HepG2 (cell line): Measurements from ENCODE around the gene HBA2.
"Not testable (repeated sequence)": the region's sequence is repeated elsewhere in the genome, so short reads cannot be mapped to it uniquely, and the experiment has no call there.

ENCODE experiments used
- BCL3 ChIP-seq: sonication (generic); formaldehyde crosslinking; IDR thresholded peaks from 2 replicates; pipeline ENCODE4 v1.5.1; 2020; ENCODE audit warnings: mild to moderate bottlenecking, missing genetic modification reagents, moderate library complexity
- ESRRA ChIP-seq: sonication (generic); formaldehyde crosslinking; IDR thresholded peaks from 2 replicates; pipeline ENCODE4 v1.5.1; 2020; ENCODE audit warnings: mild to moderate bottlenecking, low read depth, missing genetic modification reagents
- KDM3A ChIP-seq: IDR thresholded peaks from 2 replicates; pipeline ENCODE4 v1.6.1; 2018; ENCODE audit warnings: low read depth, missing compliant biosample characterization
- MAFF ChIP-seq: IDR thresholded peaks from 2 replicates; pipeline ENCODE4 v1.6.1; 2011; ENCODE audit warnings: low read depth, low read length, improper control_type of control experiment
- NCOR1 ChIP-seq: fragments of 200-600 bp; sonication (generic); IDR thresholded peaks from 2 replicates; pipeline ENCODE4 v1.7.0; 2017; ENCODE audit warnings: antibody characterized with exemption, low read length, borderline replicate concordance
- POLR2A ChIP-seq, 2 experiments: IDR thresholded peaks; 2 replicates each; pipeline ENCODE4 v1.6.1; 2011; ENCODE audit warnings: low read depth in 2 of 2, low read length in 2 of 2, mild to moderate bottlenecking in 1 of 2, moderate library complexity in 1 of 2; ENCODE audit not compliant: insufficient read depth in 1 of 2
- POLR2AphosphoS5 ChIP-seq: IDR thresholded peaks from 2 replicates; pipeline ENCODE4 v1.6.1; 2012; ENCODE audit warnings: low read depth, low read length
- SALL2 ChIP-seq: sonication (generic); formaldehyde crosslinking; IDR thresholded peaks from 2 replicates; pipeline ENCODE4 v1.8.1; 2023; ENCODE audit warnings: mild to moderate bottlenecking, missing genetic modification reagents, inconsistent platforms
- SMARCC2 ChIP-seq: fragments of 450-650 bp; IDR thresholded peaks from 2 replicates; pipeline ENCODE4 v1.6.1; 2017; ENCODE audit warnings: antibody characterized with exemption, mild to moderate bottlenecking
- SMC3 ChIP-seq: IDR thresholded peaks from 2 replicates; pipeline ENCODE4 v1.6.1; 2011; ENCODE audit warnings: low read length, improper control_type of control experiment
- TF ChIP-seq, protein P1 (sequence below): sonication (generic); IDR thresholded peaks from 2 replicates; pipeline ENCODE4 v1.6.1; 2016; ENCODE audit warnings: low read depth, borderline replicate concordance

DNA sequence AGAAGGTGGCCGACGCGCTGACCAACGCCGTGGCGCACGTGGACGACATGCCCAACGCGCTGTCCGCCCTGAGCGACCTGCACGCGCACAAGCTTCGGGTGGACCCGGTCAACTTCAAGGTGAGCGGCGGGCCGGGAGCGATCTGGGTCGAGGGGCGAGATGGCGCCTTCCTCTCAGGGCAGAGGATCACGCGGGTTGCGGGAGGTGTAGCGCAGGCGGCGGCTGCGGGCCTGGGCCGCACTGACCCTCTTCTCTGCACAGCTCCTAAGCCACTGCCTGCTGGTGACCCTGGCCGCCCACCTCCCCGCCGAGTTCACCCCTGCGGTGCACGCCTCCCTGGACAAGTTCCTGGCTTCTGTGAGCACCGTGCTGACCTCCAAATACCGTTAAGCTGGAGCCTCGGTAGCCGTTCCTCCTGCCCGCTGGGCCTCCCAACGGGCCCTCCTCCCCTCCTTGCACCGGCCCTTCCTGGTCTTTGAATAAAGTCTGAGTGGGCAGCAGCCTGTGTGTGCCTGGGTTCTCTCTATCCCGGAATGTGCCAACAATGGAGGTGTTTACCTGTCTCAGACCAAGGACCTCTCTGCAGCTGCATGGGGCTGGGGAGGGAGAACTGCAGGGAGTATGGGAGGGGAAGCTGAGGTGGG, 657 bp downstream of the HBA2 start:
- TF ChIP-seq BCL3 (CRISPR knock-in tag); SMARCC2; KDM3A; ESRRA; POLR2A (IDR thresholded peaks at IDR 0.05; ENCODE audit: insufficient read depth in 1 of 2, low read depth in 2 of 2, low read length in 2 of 2); SMC3; POLR2AphosphoS5; SALL2 (CRISPR knock-in tag); NCOR1; MAFF: not testable (repeated sequence)
- TF ChIP-seq, protein P1, sequence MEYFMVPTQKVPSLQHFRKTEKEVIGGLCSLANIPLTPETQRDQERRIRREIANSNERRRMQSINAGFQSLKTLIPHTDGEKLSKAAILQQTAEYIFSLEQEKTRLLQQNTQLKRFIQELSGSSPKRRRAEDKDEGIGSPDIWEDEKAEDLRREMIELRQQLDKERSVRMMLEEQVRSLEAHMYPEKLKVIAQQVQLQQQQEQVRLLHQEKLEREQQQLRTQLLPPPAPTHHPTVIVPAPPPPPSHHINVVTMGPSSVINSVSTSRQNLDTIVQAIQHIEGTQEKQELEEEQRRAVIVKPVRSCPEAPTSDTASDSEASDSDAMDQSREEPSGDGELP = not testable (repeated sequence)
